ENCODE measurements around the gene JCAD. TPM values are rescaled to one million over a fixed set of nuclear protein-coding genes. Genes with fewer than 3 reads are reported as not detected.

The JCAD gene
- total RNA-seq (2021), result 0.66 and 0.77 TPM in 2 replicates
- long read RNA-seq, full-length matches to known transcripts, result 1 of 1 reads
- long read RNA-seq, partial matches to known transcripts, result 0 of 1 reads
- long read RNA-seq, other reads (novel, unspliced or antisense), result 0 of 1 reads

DNA sequence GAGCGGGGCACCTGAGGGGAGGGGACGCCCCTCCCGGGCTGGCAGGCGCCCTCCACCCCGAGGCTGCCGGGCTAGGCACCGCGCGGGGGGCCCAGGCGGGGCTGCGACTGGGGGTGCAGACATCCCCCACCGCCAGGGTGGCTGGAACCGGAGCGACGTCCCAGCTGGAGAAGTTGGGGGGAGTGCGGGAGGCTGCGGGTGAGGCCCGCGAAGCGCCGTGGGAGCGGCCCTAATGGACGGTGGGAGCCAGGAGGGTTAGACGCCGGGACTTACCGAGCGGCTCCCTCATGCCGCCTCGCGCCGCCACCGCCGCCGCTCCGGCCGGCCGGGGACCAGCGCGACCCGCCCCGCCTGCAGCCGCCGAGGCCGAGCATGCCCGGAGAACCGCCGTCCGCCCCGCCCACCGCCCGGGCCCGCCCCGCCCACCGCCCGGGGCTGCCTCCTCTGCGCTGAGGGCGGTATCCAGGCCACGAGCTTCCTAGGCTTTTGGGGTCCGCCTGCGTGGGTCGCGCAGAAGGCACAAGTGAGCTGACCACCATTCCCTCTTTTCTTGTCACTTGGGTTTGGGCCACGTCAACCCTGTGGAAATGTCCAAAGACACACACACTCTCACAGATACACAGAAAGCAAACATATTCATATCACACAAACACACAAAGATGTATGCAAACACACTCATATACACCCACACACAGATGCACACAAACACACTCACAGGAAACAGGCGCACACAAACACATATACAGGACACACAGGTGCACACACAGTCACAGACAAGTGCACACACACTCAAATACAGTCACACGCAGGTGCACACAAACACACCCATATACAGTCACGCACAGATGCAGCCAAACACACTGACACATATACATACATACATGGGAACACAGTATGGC, at the start of gene JCAD:
Gene JCAD, minus strand, starts transcription at position 378 of the 899 bp plus-strand sequence. CDS start 11,774 bp downstream, outside the sequence.
- no CpG with 5 or more reads among the region's 66 CpGs for WGBS (ENCODE audit: extremely low coverage, insufficient read length, low lambda C conversion rate)
- H3T11ph ChIP-seq (ENCODE audit: low read length), result no peak within 1 kb of the TSS
- no peaks in the 10 kb centered on the region for H3K9me3 ChIP-seq (ENCODE audit: control insufficient read depth, low read depth, low read length)
- peaks cover 9% of the 10 kb centered on the region for H3K23me2 ChIP-seq (ENCODE audit: insufficient read length, low read depth, low read length, poor library complexity, severe bottlenecking)
- peak within 1 kb of the TSS; percentile 49 for H3K4me2 ChIP-seq (ENCODE audit: insufficient read depth, insufficient read length, low read length)
- H3K79me2 ChIP-seq (ENCODE audit: insufficient read depth, low read length), result no peaks in the 10 kb centered on the region
- no peak within 1 kb of the TSS for H2AK5ac ChIP-seq (ENCODE audit: insufficient read length, low read length)
- no peaks in the 10 kb centered on the region; the same call in 1 of the 2 replicates for H3K27me3 ChIP-seq (ENCODE audit: insufficient read depth, low read length)
- no peak within 1 kb of the TSS for H2BK120ac ChIP-seq (ENCODE audit: low read depth, low read length, poor library complexity, severe bottlenecking)
- H4K91ac ChIP-seq (ENCODE audit: insufficient read length, low read depth, low read length), result no peak within 1 kb of the TSS
- TF ChIP-seq CTCF (conservative IDR thresholded peaks at IDR 0.05), result no peak
- no peak within 1 kb of the TSS for H3K18ac ChIP-seq (ENCODE audit: insufficient read length, low read depth, low read length)
- H3K4me1 ChIP-seq (ENCODE audit: insufficient read depth, low read length), result no peaks in the 10 kb centered on the region; the same call in 1 of the 2 replicates
- peaks cover 55% of the 10 kb centered on the region for H3K27me3 Mint-ChIP-seq (ENCODE audit: low read depth)
- H3K4me3 Mint-ChIP-seq, result peak within 1 kb of the TSS; percentile 66 to 82
- no peak within 1 kb of the TSS for H3K9ac ChIP-seq (ENCODE audit: extremely low read depth, insufficient read length, low read length)
- H3K23ac ChIP-seq (ENCODE audit: insufficient read length, low read depth, low read length), result no peak within 1 kb of the TSS
- no peaks in the 10 kb centered on the region for H3K79me1 ChIP-seq (ENCODE audit: insufficient read depth, low read depth, low read length, poor library complexity, severe bottlenecking)
- H3K14ac ChIP-seq (ENCODE audit: insufficient read depth, low read length), result no peak within 1 kb of the TSS; the same call in 1 of the 2 replicates
- H3K36me3 Mint-ChIP-seq (ENCODE audit: insufficient read depth in 1 of 3, low read depth in 3 of 3), result no peaks in the 10 kb centered on the region
- no peak within 1 kb of the TSS for H2BK12ac ChIP-seq (ENCODE audit: insufficient read length, low read depth, low read length)
- peak; percentile 77 for DNase-seq
- no peaks in the 10 kb centered on the region; a peak in 2 of 5 replicates for H3K9me3 Mint-ChIP-seq
- no peak within 1 kb of the TSS for H4K8ac ChIP-seq (replicated peaks; ENCODE audit: insufficient read length, low read depth, low read length)
- H3K27ac Mint-ChIP-seq, result peak within 1 kb of the TSS in 1 of 3 experiments; percentile 54; a peak in 1 of 7 replicates
- no peak within 1 kb of the TSS for H2AFZ ChIP-seq (ENCODE audit: low read length)
- no peak within 1 kb of the TSS for H3K27ac ChIP-seq (ENCODE audit: insufficient read length, low read depth, low read length)
- no peaks in the 10 kb centered on the region for H4K20me1 ChIP-seq (ENCODE audit: control insufficient read depth, insufficient read depth, insufficient read length)
- no peak within 1 kb of the TSS for H3K56ac ChIP-seq (ENCODE audit: insufficient read length, low read depth, low read length)
- no peak within 1 kb of the TSS for H3K4ac ChIP-seq (ENCODE audit: low read depth, low read length)
- peaks cover 35 to 44% of the 10 kb centered on the region in 2 experiments for H3K4me1 Mint-ChIP-seq
- H2BK15ac ChIP-seq (ENCODE audit: low read depth, low read length), result no peak within 1 kb of the TSS
- no peak within 1 kb of the TSS for H2BK5ac ChIP-seq (ENCODE audit: insufficient read length, low read length)
- H2BK20ac ChIP-seq (ENCODE audit: low read depth, low read length, poor library complexity, severe bottlenecking), result no peak within 1 kb of the TSS
- no peak within 1 kb of the TSS for H4K5ac ChIP-seq (ENCODE audit: insufficient read length, low read depth, low read length)
